HL-60 (cell line): ENCODE results near the gene DAP.
"Not testable (repeated sequence)": the region's sequence is repeated elsewhere in the genome, so short reads cannot be mapped to it uniquely, and the experiment has no call there.

Source experiments
- DNase-seq, 2 experiments: peaks; one replicate each; pipeline ENCODE4 v3.0.0-alpha.2; 2010 to 2020; ENCODE audit warnings: low read depth in 1 of 2, low spot score in 1 of 2
- H3K27ac ChIP-seq: fragments of 250-450 bp; sonication (Bioruptor Pico); replicated peaks from 2 replicates; pipeline ENCODE4 v1.5.1; 2020; ENCODE audit warnings: mild to moderate bottlenecking, moderate library complexity
- H3K27me3 ChIP-seq: fragments of 250-450 bp; sonication (Bioruptor Pico); 2 replicates; pipeline ENCODE4 v1.5.1; 2021; ENCODE audit warnings: mild to moderate bottlenecking, moderate library complexity; ENCODE audit not compliant: insufficient read depth, poor library complexity, severe bottlenecking
- H3K4me3 ChIP-seq: replicated peaks from 2 replicates; pipeline ENCODE4 v1.5.1; 2011; ENCODE audit warnings: mild to moderate bottlenecking, control low read depth, low read length; ENCODE audit not compliant: insufficient read depth
- CTCF ChIP-seq: IDR thresholded peaks from one replicate; pipeline ENCODE4 v1.5.1; 2011; ENCODE audit warnings: low read length, control low read depth, inconsistent platforms; ENCODE audit not compliant: insufficient read depth
- GABPA ChIP-seq: IDR thresholded peaks from 2 replicates; pipeline ENCODE4 v1.6.1; 2012; ENCODE audit warnings: low read depth
- POLR2AphosphoS5 ChIP-seq: IDR thresholded peaks from 2 replicates; pipeline ENCODE4 v1.6.1; 2012; ENCODE audit warnings: low read depth
- REST ChIP-seq: IDR thresholded peaks from 2 replicates; pipeline ENCODE4 v1.6.1; 2012; ENCODE audit warnings: low read depth; ENCODE audit not compliant: insufficient replicate concordance
- SPI1 ChIP-seq: IDR thresholded peaks from 2 replicates; pipeline ENCODE4 v1.6.1; 2012; ENCODE audit warnings: low read depth, mild to moderate bottlenecking, borderline replicate concordance

Gene DAP

GRCh38 chr5:10666531-10667299 is 94.3 kb downstream of the DAP start:
- no peak overlapping the region for H3K27ac ChIP-seq
- TF ChIP-seq REST (no peak), GABPA (no peak), SPI1 (no peak), CTCF (no peak), POLR2AphosphoS5 (no peak)
- DNase-seq, result no peak
- H3K27me3 ChIP-seq, result no peaks in the 10 kb centered on the region
- H3K4me3 ChIP-seq, result no peak overlapping the region

- no peak overlapping the region for H3K4me3 ChIP-seq
- DNase-seq, result no peak
- no peak overlapping the region for H3K27ac ChIP-seq
- no peak for TF ChIP-seq GABPA
- no peak for TF ChIP-seq POLR2AphosphoS5
- no peak for TF ChIP-seq SPI1
- no peak for TF ChIP-seq CTCF
- TF ChIP-seq REST, result no peak
- no peaks in the 10 kb centered on the region for H3K27me3 ChIP-seq
These were observed 95.2 kb downstream of the DAP start for GRCh38 chr5:10665799-10666198.

GRCh38 chr5:10664180-10664769 is 96.8 kb downstream of the DAP start:
- DNase-seq, result not testable (repeated sequence)

GRCh38 chr5:10663489-10664179 is 97.4 kb downstream of the DAP start:
- H3K27me3 ChIP-seq, result no peaks in the 10 kb centered on the region
- TF ChIP-seq POLR2AphosphoS5 (no peak), GABPA (no peak), REST (no peak), CTCF (no peak), SPI1 (no peak)
- DNase-seq, result no peak
- H3K4me3 ChIP-seq, result no peak overlapping the region
- H3K27ac ChIP-seq, result no peak overlapping the region

More at GRCh38 chr5:10664180-10664769, 96.8 kb downstream of the DAP start:
- H3K27me3 ChIP-seq, H3K27ac ChIP-seq, H3K4me3 ChIP-seq: not testable (repeated sequence)
